Measurements from ENCODE around the gene ATP6V0E1.

Gene ATP6V0E1
- 32.0 to 45.1 (median 40.9) reads per million in 3 donors for total RNA-seq

DNA sequence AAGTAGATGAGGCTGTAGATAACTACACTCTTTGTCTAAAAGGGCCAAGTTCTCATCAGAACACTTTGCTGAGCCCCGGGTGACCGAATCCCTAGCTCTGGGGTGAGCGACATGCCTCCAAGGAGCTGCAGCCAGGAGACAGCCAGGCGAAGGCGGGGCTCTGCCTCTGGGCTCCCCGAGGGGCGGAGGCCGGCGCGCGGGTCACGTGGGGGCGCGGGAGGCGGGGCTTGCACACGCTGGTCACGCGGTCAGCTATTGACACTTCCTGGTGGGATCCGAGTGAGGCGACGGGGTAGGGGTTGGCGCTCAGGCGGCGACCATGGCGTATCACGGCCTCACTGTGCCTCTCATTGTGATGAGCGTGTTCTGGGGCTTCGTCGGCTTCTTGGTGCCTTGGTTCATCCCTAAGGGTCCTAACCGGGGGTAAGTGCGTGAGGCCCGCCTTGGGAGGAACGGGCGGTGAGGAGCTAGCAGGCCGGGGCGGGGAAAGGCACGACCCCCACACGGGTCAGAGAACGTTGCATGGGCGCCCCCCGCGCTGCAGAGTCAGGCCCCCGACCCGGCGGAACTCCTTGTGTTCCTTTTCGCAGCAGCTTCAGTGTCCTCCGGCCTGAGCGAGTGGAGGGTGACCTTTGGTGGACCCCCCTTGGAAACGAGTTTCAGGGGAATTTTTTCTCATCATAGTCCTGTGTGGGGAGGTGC, at the start of gene ATP6V0E1:
Gene ATP6V0E1 (plus strand): TSS at position 230 of the 702 bp plus-strand sequence. CDS start 90 bp downstream, at position 320.
- peaks cover 13% of the 10 kb centered on the region for H3K4me1 ChIP-seq (ENCODE audit: control insufficient read depth, insufficient read depth, low read length, poor library complexity, severe bottlenecking)
- peak within 1 kb of the TSS; percentile 79 for H3K27ac ChIP-seq (ENCODE audit: insufficient read depth, low read length, poor library complexity, severe bottlenecking)
- peak; percentile 87 to 92 (median 91) for DNase-seq
- peak within 1 kb of the TSS; percentile 70 for H3K4me3 ChIP-seq (ENCODE audit: insufficient read depth, low read depth, low read length, poor library complexity, severe bottlenecking)
- H3K36me3 ChIP-seq (ENCODE audit: control insufficient read depth, insufficient read depth, low read length) = peaks cover 8% of the 10 kb centered on the region
- no peaks in the 10 kb centered on the region for H3K27me3 ChIP-seq (replicated peaks; ENCODE audit: control insufficient read depth, insufficient read depth, low read length, poor library complexity, severe bottlenecking)
- H3K9me3 ChIP-seq (ENCODE audit: control insufficient read depth, low read length) = no peaks in the 10 kb centered on the region

DNA sequence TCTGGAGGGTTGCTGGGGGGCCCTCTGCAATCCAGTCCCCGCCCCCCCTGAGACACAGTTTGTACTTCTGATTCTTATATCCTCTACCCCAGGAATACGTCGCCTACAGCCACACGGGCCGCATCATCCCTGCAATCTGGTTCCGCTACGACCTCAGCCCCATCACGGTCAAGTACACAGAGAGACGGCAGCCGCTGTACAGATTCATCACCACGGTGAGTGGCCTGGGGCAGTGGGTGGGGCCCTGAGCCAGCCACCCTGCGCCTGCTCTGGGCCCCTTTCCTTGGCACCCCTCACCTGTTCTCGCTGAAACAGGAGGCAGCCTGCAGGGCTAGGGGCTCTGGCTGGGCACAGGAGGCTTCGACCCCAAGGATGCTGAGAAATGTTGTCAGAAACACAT, 48.5 kb upstream of the ATP6V0E1 start:
- no peak overlapping the region for H3K27ac ChIP-seq (ENCODE audit: insufficient read depth, low read length, poor library complexity, severe bottlenecking)
- H3K4me3 ChIP-seq (ENCODE audit: insufficient read depth, low read depth, low read length, poor library complexity, severe bottlenecking) = no peak overlapping the region
- no peaks in the 10 kb centered on the region for H3K27me3 ChIP-seq (replicated peaks; ENCODE audit: control insufficient read depth, insufficient read depth, low read length, poor library complexity, severe bottlenecking)
- peaks cover 28% of the 10 kb centered on the region for H3K36me3 ChIP-seq (ENCODE audit: control insufficient read depth, insufficient read depth, low read length)
- no peaks in the 10 kb centered on the region for H3K4me1 ChIP-seq (ENCODE audit: control insufficient read depth, insufficient read depth, low read length, poor library complexity, severe bottlenecking)
- H3K9me3 ChIP-seq (ENCODE audit: control insufficient read depth, low read length) = no peaks in the 10 kb centered on the region
- DNase-seq = no peak

DNA sequence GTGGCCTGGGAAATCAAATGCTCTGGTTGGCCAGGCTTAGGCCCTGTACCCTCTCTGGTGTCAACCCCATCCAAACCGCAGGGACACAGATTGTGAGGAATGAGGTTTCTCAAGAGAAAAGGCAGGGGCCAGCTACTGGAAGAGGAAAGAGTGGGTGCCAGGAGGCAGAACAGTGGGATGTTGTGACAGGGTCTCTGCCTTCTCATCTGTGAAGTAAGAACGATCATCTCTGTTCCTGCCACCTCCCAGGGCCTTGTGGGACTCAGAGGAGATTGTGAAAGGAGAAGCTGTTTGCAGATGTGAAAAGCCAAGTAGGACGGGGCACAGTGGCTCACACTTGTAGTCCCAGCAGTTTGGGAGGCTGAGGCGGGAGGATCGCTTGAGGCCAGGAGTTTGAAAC, 47.2 kb upstream of the ATP6V0E1 start:
- DNase-seq = no peak
- no peaks in the 10 kb centered on the region for H3K27me3 ChIP-seq (replicated peaks; ENCODE audit: control insufficient read depth, insufficient read depth, low read length, poor library complexity, severe bottlenecking)
- no peaks in the 10 kb centered on the region for H3K4me1 ChIP-seq (ENCODE audit: control insufficient read depth, insufficient read depth, low read length, poor library complexity, severe bottlenecking)
- no peaks in the 10 kb centered on the region for H3K9me3 ChIP-seq (ENCODE audit: control insufficient read depth, low read length)
- H3K36me3 ChIP-seq (ENCODE audit: control insufficient read depth, insufficient read depth, low read length) = peaks cover 33% of the 10 kb centered on the region
- H3K4me3 ChIP-seq (ENCODE audit: insufficient read depth, low read depth, low read length, poor library complexity, severe bottlenecking) = no peak overlapping the region
- no peak overlapping the region for H3K27ac ChIP-seq (ENCODE audit: insufficient read depth, low read length, poor library complexity, severe bottlenecking)

DNA sequence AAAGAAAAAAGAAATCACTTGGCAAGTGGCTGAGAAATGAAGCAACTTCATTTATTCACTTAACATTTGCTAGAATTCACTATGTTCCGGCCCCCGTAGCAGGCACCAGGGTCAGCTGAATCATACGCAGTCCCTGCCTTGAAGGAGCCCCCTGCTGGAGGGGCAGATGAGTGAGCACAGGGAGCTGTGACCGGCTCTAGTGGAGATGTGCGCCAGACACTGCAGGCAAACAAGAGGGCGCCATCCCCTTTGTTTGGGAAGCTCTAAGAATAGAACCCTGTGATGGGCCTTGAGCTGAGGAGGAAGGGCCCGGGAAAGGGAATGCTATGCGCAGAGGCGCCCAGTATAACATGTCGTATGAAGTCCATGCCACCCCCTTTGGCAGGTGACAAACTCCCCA, 44.5 kb upstream of the ATP6V0E1 start:
- no peaks in the 10 kb centered on the region for H3K4me1 ChIP-seq (ENCODE audit: control insufficient read depth, insufficient read depth, low read length, poor library complexity, severe bottlenecking)
- H3K4me3 ChIP-seq (ENCODE audit: insufficient read depth, low read depth, low read length, poor library complexity, severe bottlenecking) = no peak overlapping the region
- DNase-seq = no peak
- H3K27ac ChIP-seq (ENCODE audit: insufficient read depth, low read length, poor library complexity, severe bottlenecking) = no peak overlapping the region
- H3K27me3 ChIP-seq (replicated peaks; ENCODE audit: control insufficient read depth, insufficient read depth, low read length, poor library complexity, severe bottlenecking) = no peaks in the 10 kb centered on the region
- no peaks in the 10 kb centered on the region for H3K9me3 ChIP-seq (ENCODE audit: control insufficient read depth, low read length)
- H3K36me3 ChIP-seq (ENCODE audit: control insufficient read depth, insufficient read depth, low read length) = peaks cover 33% of the 10 kb centered on the region

DNA sequence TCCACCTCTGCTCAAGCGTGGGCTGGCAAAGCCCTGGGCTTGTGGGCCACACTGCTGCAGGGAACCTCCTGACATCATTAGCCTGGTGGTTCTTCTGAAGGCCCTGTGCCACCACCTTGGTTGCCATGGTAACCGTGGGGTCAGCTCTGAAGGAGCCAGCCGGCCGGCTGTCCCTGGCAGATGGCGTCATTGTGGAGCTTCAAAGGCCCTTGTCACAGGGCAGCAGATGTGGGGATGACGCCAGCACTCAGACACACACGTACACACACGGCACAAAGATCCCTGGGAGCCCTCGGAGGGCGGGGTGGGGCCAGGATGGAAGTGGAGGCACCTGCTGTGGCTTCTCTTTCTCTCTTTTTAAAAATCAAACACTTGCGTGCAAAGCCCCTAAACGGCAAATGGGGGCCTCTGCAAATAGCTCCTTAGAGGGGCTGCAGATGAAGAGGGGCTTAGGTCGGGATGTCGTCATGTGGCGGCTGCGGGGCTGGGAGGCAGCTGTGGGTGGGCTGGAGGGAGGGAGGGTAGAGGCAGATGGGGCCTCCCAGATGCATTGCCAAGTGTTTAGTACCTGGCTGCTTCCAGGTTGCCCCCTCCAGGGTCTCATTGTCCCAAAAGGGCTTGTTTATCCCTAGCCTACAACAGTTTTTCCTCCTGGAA, 43.8 kb upstream of the ATP6V0E1 start:
- Histone ChIP-seq H3K27me3 (replicated peaks; ENCODE audit: control insufficient read depth, insufficient read depth, low read length, poor library complexity, severe bottlenecking) (no peaks in the 10 kb centered on the region), H3K27ac (ENCODE audit: insufficient read depth, low read length, poor library complexity, severe bottlenecking) (no peak overlapping the region), H3K4me3 (ENCODE audit: insufficient read depth, low read depth, low read length, poor library complexity, severe bottlenecking) (no peak overlapping the region), H3K4me1 (ENCODE audit: control insufficient read depth, insufficient read depth, low read length, poor library complexity, severe bottlenecking) (no peaks in the 10 kb centered on the region), H3K9me3 (ENCODE audit: control insufficient read depth, low read length) (no peaks in the 10 kb centered on the region), H3K36me3 (ENCODE audit: control insufficient read depth, insufficient read depth, low read length) (peaks cover 33% of the 10 kb centered on the region)
- DNase-seq = no peak

DNA sequence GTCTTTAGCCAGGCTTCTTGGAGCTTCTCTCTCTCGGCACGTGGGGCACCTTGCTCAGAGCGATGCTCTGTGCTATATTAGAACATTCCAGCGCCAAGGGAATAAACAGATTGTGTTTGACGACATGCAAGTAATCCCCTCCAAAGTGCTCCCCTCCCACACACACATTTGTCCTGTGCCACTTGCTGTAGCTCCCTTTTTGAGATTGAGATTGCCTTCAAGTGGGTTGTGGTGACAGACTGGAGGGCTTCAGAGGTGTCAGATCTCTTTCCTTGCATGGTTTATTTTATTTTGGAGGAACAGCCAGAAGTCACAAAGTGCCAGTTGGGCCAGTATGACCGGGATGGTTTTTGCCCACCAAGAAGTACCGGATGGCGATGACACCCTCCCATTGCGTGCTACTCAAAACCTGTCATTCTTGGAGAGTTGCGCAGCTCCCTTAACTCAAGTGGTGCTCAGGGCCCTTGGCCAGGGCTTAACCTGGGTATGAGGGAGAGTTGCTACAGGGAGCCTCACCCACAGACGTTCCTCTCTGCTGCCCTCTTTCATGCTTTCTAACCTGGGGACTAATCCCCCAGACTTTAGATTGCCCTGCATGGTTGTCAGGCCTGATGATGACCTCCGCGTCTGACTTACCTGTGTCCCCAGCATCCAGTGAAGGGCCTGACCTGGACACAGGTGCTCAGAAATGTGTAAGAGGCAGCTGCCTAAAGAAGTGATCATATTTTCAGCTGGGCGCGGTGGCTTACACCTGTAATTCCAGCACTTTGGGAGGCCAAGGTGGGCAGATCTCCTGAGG, 43.1 kb upstream of the ATP6V0E1 start:
- H3K4me3 ChIP-seq (ENCODE audit: insufficient read depth, low read depth, low read length, poor library complexity, severe bottlenecking) = no peak overlapping the region
- no peaks in the 10 kb centered on the region for H3K9me3 ChIP-seq (ENCODE audit: control insufficient read depth, low read length)
- DNase-seq = no peak
- no peaks in the 10 kb centered on the region for H3K4me1 ChIP-seq (ENCODE audit: control insufficient read depth, insufficient read depth, low read length, poor library complexity, severe bottlenecking)
- no peaks in the 10 kb centered on the region for H3K27me3 ChIP-seq (replicated peaks; ENCODE audit: control insufficient read depth, insufficient read depth, low read length, poor library complexity, severe bottlenecking)
- H3K27ac ChIP-seq (ENCODE audit: insufficient read depth, low read length, poor library complexity, severe bottlenecking) = no peak overlapping the region
- peaks cover 25% of the 10 kb centered on the region for H3K36me3 ChIP-seq (ENCODE audit: control insufficient read depth, insufficient read depth, low read length)

DNA sequence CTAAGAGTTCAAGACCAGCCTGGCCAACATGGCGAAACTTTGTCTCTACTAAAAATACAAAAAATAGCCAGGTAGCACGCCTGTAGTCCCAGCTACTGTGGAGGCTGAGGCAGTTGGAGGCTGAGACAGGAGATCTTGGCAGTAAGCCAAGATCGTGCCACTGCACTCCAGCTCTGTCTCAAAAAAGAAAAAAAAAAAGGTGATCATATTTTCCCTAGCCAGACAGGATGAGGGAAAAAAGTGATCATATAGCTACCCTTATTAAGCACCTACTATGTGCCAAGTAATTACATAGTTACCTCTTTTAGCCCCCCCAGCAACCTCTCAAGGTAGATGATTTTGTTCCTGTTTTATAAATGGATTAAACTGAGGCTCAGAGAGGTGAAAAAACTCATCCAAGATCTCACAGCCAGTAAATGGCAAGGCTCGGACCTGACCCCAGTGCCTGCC, 42.5 kb upstream of the ATP6V0E1 start:
- no peaks in the 10 kb centered on the region for H3K27me3 ChIP-seq (replicated peaks; ENCODE audit: control insufficient read depth, insufficient read depth, low read length, poor library complexity, severe bottlenecking)
- H3K9me3 ChIP-seq (ENCODE audit: control insufficient read depth, low read length) = no peaks in the 10 kb centered on the region
- DNase-seq = no peak
- H3K27ac ChIP-seq (ENCODE audit: insufficient read depth, low read length, poor library complexity, severe bottlenecking) = no peak overlapping the region
- H3K4me3 ChIP-seq (ENCODE audit: insufficient read depth, low read depth, low read length, poor library complexity, severe bottlenecking) = no peak overlapping the region
- peaks cover 23% of the 10 kb centered on the region for H3K36me3 ChIP-seq (ENCODE audit: control insufficient read depth, insufficient read depth, low read length)
- no peaks in the 10 kb centered on the region for H3K4me1 ChIP-seq (ENCODE audit: control insufficient read depth, insufficient read depth, low read length, poor library complexity, severe bottlenecking)

DNA sequence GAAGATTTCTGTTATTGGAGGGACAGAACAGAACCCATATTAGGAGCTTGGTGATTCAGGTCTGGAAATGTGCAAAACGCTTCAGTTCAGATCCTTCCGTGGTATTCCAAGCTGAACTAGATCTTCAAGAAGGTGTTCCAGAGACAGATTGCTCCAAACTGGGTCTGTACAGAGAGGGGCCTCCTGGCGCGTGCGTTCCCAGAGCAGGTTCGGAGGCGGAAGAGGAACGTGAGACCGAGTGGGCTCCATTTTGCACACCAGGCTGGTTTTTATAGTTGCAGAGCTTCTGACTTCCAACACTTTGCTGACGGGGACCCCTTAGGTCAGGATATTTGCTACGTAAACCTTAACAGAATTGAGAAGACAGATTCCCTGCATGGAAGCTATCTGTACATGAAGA, 41.0 kb upstream of the ATP6V0E1 start:
- Histone ChIP-seq H3K36me3 (ENCODE audit: control insufficient read depth, insufficient read depth, low read length) (peaks cover 14% of the 10 kb centered on the region), H3K4me1 (ENCODE audit: control insufficient read depth, insufficient read depth, low read length, poor library complexity, severe bottlenecking) (no peaks in the 10 kb centered on the region), H3K27ac (ENCODE audit: insufficient read depth, low read length, poor library complexity, severe bottlenecking) (no peak overlapping the region), H3K27me3 (replicated peaks; ENCODE audit: control insufficient read depth, insufficient read depth, low read length, poor library complexity, severe bottlenecking) (no peaks in the 10 kb centered on the region), H3K4me3 (ENCODE audit: insufficient read depth, low read depth, low read length, poor library complexity, severe bottlenecking) (no peak overlapping the region), H3K9me3 (ENCODE audit: control insufficient read depth, low read length) (no peaks in the 10 kb centered on the region)
- no peak for DNase-seq

DNA sequence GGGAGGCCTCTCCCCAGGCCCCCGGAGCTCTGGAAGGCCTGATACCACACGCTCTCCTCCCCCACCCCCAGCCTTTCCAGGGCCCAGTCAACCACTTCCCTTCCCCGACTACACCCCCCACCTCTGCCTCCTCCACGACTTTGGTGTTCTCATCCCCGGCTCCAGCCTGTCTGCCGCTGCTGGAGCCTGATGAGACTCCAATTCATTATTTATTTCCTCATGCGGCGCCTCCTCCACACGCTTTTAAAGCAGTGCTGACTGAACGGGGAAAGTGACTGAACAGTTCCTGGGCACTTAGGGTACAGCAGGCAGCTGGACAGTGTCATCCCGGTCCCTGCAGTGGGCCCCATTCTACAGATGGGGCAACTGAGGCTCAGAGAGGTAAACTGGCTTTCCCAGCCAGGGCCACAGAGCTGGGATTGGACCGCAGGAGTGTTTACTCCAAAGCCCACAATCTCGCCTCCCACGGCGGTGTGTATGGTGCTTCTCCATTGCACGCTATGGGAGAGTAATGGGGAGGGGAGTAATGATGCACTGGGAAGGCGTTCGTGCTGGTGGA, 40.2 kb upstream of the ATP6V0E1 start:
- H3K36me3 ChIP-seq (ENCODE audit: control insufficient read depth, insufficient read depth, low read length) = peaks cover 9% of the 10 kb centered on the region
- H3K4me1 ChIP-seq (ENCODE audit: control insufficient read depth, insufficient read depth, low read length, poor library complexity, severe bottlenecking) = no peaks in the 10 kb centered on the region
- DNase-seq = no peak
- H3K27ac ChIP-seq (ENCODE audit: insufficient read depth, low read length, poor library complexity, severe bottlenecking) = no peak overlapping the region
- H3K27me3 ChIP-seq (replicated peaks; ENCODE audit: control insufficient read depth, insufficient read depth, low read length, poor library complexity, severe bottlenecking) = no peaks in the 10 kb centered on the region
- no peaks in the 10 kb centered on the region for H3K9me3 ChIP-seq (ENCODE audit: control insufficient read depth, low read length)
- H3K4me3 ChIP-seq (ENCODE audit: insufficient read depth, low read depth, low read length, poor library complexity, severe bottlenecking) = no peak overlapping the region
